WTC11 (cell line): Measurements from ENCODE around the gene SLC43A3. TPM values are rescaled to one million over a fixed set of nuclear protein-coding genes. Genes with fewer than 3 reads are reported as not detected.
A peak's percentile ranks its signal among the peaks of the same experiment; 100 is the strongest.

ENCODE experiments used
- ATAC-seq: fragments of 200-7000 bp; cut with Tn5 transposase; 2 replicates; pipeline ENCODE4 v1.10.0; 2021; ENCODE audit warnings: mild to moderate bottlenecking, moderate library complexity
- CTCF ChIA-PET: fragments of 300-600 bp; sonication (Branson Sonifier 250); formaldehyde crosslinking; loops from one replicate; lab custom pipeline; 2021; ENCODE audit warnings: antibody characterized with exemption; lab: Charles Lee
- POLR2A ChIA-PET: fragments of 350-600 bp; sonication (Branson Sonifier 250); formaldehyde crosslinking; loops from one replicate; lab custom pipeline; 2021; ENCODE audit warnings: antibody characterized with exemption; lab: Charles Lee
- DNase-seq: peaks from one replicate; pipeline ENCODE4 v3.0.0; 2021; ENCODE audit warnings: low spot score
- H3K27ac Mint-ChIP-seq: 2 replicates; pipeline ENCODE4 v1.8.0; 2021; ENCODE audit warnings: mixed read lengths
- H3K27me3 Mint-ChIP-seq: 2 replicates; pipeline ENCODE4 v1.8.0; 2021; ENCODE audit warnings: low read depth, mild to moderate bottlenecking, moderate library complexity, mixed read lengths
- H3K36me3 Mint-ChIP-seq: 2 replicates; pipeline ENCODE4 v1.8.0; 2021; ENCODE audit warnings: mixed read lengths
- H3K4me1 Mint-ChIP-seq: 2 replicates; pipeline ENCODE4 v1.8.0; 2022; ENCODE audit warnings: mixed read lengths
- H3K4me3 Mint-ChIP-seq: 2 replicates; pipeline ENCODE4 v1.8.0; 2021; ENCODE audit warnings: mild to moderate bottlenecking, moderate library complexity, mixed read lengths
- H3K9me3 Mint-ChIP-seq: 2 replicates; pipeline ENCODE4 v1.8.0; 2021; ENCODE audit warnings: mixed read lengths
- ATF1 ChIP-seq: sonication (generic); formaldehyde crosslinking; IDR thresholded peaks from 2 replicates; pipeline ENCODE4 v1.8.1; 2023; ENCODE audit warnings: mild to moderate bottlenecking, moderate library complexity, missing genetic modification reagents
- CREM ChIP-seq: sonication (generic); formaldehyde crosslinking; IDR thresholded peaks from 2 replicates; pipeline ENCODE4 v1.8.1; 2022; ENCODE audit warnings: mild to moderate bottlenecking, missing genetic modification reagents, moderate library complexity
- FOXP1 ChIP-seq: sonication (generic); formaldehyde crosslinking; IDR thresholded peaks from 2 replicates; pipeline ENCODE4 v1.8.0; 2022; ENCODE audit warnings: missing genetic modification reagents, mild to moderate bottlenecking, moderate library complexity, borderline replicate concordance
- GTF2I ChIP-seq: fragments of 250-450 bp; sonication (Bioruptor Pico); conservative IDR thresholded peaks from 2 replicates; pipeline ENCODE4 v1.4.0; 2021; ENCODE audit warnings: mild to moderate bottlenecking
- IRF2 ChIP-seq: sonication (generic); formaldehyde crosslinking; IDR thresholded peaks from 2 replicates; pipeline ENCODE4 v1.8.0; 2022; ENCODE audit warnings: low read depth, missing genetic modification reagents, borderline replicate concordance
- NR2C2 ChIP-seq: sonication (generic); formaldehyde crosslinking; IDR thresholded peaks from 2 replicates; pipeline ENCODE4 v1.8.0; 2022; ENCODE audit warnings: mild to moderate bottlenecking, missing genetic modification reagents
- NR3C1 ChIP-seq: sonication (generic); formaldehyde crosslinking; conservative IDR thresholded peaks from 2 replicates; pipeline ENCODE4 v1.8.1; 2023; ENCODE audit warnings: low read depth, mild to moderate bottlenecking, missing genetic modification reagents
- PRRX2 ChIP-seq: fragments of 250-450 bp; sonication (Bioruptor Pico); IDR thresholded peaks from 2 replicates; pipeline ENCODE4 v1.8.0; 2021; ENCODE audit warnings: mild to moderate bottlenecking
- RELA ChIP-seq: sonication (generic); formaldehyde crosslinking; IDR thresholded peaks from 2 replicates; pipeline ENCODE4 v1.8.1; 2022; ENCODE audit warnings: missing genetic modification reagents, mild to moderate bottlenecking, borderline replicate concordance
- total RNA-seq: library from RNA; stranded (reverse); gene quantifications from 3 replicates; pipeline ENCODE4 v1.2.3, GENCODE V29; 2021
- TF ChIP-seq, protein P1 (sequence below): sonication (generic); formaldehyde crosslinking; IDR thresholded peaks from 2 replicates; pipeline ENCODE4 v1.8.1; 2022; ENCODE audit warnings: missing genetic modification reagents, borderline replicate concordance
- TF ChIP-seq, protein P2 (sequence below): fragments of 250-450 bp; sonication (Bioruptor Pico); IDR thresholded peaks from 2 replicates; pipeline ENCODE4 v1.9.0; 2021; ENCODE audit warnings: mild to moderate bottlenecking
- TF ChIP-seq, protein P3 (sequence below): fragments of 250-450 bp; sonication (Bioruptor Pico); IDR thresholded peaks from 2 replicates; pipeline ENCODE4 v1.8.0; 2021; ENCODE audit warnings: mild to moderate bottlenecking
- TF ChIP-seq, protein P4 (sequence below): sonication (generic); formaldehyde crosslinking; conservative IDR thresholded peaks from 2 replicates; pipeline ENCODE4 v1.8.1; 2023; ENCODE audit warnings: mild to moderate bottlenecking, low read depth, missing genetic modification reagents, moderate library complexity
- TF ChIP-seq, protein P5 (sequence below): sonication (generic); formaldehyde crosslinking; IDR thresholded peaks from 2 replicates; pipeline ENCODE4 v1.8.0; 2022; ENCODE audit warnings: mild to moderate bottlenecking, missing genetic modification reagents
- TF ChIP-seq, protein P6 (sequence below): fragments of 250-450 bp; sonication (Bioruptor Pico); IDR thresholded peaks from 2 replicates; pipeline ENCODE4 v1.9.0; 2021; ENCODE audit warnings: mild to moderate bottlenecking, borderline replicate concordance

The SLC43A3 gene
- total RNA-seq, 1 experiment from 2014 or later = 22.6 TPM

DNA sequence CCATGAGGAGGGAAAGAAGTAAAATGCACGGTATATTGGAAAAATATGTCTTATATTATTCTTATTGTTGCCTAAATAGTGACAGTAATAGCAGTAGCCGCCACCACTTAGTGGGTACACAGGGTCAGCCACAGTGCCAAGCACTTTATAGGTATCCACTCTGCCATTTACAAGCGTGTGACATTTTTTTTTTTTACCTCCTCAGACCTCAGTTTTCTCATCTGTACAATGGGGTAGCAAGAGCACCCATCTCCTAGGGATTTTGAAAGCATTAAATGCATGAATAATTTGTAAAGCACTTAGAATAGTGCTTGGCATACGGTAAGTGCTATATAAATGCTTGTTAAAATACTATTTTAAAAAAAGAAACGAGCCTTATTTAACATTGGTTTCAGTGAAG is 42.3 kb upstream of the SLC43A3 start (continued):
- TF ChIP-seq PRRX2 (CRISPR knock-in tag) = no peak
- TF ChIP-seq ATF1 (CRISPR knock-in tag) = no peak
- TF ChIP-seq, protein P1, sequence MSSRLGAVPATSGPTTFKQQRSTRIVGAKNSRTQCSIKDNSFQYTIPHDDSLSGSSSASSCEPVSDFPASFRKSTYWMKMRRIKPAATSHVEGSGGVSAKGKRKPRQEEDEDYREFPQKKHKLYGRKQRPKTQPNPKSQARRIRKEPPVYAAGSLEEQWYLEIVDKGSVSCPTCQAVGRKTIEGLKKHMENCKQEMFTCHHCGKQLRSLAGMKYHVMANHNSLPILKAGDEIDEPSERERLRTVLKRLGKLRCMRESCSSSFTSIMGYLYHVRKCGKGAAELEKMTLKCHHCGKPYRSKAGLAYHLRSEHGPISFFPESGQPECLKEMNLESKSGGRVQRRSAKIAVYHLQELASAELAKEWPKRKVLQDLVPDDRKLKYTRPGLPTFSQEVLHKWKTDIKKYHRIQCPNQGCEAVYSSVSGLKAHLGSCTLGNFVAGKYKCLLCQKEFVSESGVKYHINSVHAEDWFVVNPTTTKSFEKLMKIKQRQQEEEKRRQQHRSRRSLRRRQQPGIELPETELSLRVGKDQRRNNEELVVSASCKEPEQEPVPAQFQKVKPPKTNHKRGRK (CRISPR knock-in tag) = no peak
- TF ChIP-seq NR3C1 = no peak
- TF ChIP-seq, protein P2, sequence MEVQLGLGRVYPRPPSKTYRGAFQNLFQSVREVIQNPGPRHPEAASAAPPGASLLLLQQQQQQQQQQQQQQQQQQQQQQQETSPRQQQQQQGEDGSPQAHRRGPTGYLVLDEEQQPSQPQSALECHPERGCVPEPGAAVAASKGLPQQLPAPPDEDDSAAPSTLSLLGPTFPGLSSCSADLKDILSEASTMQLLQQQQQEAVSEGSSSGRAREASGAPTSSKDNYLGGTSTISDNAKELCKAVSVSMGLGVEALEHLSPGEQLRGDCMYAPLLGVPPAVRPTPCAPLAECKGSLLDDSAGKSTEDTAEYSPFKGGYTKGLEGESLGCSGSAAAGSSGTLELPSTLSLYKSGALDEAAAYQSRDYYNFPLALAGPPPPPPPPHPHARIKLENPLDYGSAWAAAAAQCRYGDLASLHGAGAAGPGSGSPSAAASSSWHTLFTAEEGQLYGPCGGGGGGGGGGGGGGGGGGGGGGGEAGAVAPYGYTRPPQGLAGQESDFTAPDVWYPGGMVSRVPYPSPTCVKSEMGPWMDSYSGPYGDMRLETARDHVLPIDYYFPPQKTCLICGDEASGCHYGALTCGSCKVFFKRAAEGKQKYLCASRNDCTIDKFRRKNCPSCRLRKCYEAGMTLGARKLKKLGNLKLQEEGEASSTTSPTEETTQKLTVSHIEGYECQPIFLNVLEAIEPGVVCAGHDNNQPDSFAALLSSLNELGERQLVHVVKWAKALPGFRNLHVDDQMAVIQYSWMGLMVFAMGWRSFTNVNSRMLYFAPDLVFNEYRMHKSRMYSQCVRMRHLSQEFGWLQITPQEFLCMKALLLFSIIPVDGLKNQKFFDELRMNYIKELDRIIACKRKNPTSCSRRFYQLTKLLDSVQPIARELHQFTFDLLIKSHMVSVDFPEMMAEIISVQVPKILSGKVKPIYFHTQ = no peak
- TF ChIP-seq RELA (CRISPR knock-in tag) = no peak
- TF ChIP-seq CREM (CRISPR knock-in tag) = no peak
- TF ChIP-seq, protein P3, sequence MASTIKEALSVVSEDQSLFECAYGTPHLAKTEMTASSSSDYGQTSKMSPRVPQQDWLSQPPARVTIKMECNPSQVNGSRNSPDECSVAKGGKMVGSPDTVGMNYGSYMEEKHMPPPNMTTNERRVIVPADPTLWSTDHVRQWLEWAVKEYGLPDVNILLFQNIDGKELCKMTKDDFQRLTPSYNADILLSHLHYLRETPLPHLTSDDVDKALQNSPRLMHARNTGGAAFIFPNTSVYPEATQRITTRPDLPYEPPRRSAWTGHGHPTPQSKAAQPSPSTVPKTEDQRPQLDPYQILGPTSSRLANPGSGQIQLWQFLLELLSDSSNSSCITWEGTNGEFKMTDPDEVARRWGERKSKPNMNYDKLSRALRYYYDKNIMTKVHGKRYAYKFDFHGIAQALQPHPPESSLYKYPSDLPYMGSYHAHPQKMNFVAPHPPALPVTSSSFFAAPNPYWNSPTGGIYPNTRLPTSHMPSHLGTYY (CRISPR knock-in tag) = no peak
- TF ChIP-seq, protein P4, sequence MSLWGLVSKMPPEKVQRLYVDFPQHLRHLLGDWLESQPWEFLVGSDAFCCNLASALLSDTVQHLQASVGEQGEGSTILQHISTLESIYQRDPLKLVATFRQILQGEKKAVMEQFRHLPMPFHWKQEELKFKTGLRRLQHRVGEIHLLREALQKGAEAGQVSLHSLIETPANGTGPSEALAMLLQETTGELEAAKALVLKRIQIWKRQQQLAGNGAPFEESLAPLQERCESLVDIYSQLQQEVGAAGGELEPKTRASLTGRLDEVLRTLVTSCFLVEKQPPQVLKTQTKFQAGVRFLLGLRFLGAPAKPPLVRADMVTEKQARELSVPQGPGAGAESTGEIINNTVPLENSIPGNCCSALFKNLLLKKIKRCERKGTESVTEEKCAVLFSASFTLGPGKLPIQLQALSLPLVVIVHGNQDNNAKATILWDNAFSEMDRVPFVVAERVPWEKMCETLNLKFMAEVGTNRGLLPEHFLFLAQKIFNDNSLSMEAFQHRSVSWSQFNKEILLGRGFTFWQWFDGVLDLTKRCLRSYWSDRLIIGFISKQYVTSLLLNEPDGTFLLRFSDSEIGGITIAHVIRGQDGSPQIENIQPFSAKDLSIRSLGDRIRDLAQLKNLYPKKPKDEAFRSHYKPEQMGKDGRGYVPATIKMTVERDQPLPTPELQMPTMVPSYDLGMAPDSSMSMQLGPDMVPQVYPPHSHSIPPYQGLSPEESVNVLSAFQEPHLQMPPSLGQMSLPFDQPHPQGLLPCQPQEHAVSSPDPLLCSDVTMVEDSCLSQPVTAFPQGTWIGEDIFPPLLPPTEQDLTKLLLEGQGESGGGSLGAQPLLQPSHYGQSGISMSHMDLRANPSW (CRISPR knock-in tag) = no peak
- no peak for TF ChIP-seq FOXP1
- TF ChIP-seq, protein P5, sequence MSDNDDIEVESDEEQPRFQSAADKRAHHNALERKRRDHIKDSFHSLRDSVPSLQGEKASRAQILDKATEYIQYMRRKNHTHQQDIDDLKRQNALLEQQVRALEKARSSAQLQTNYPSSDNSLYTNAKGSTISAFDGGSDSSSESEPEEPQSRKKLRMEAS (CRISPR knock-in tag) = no peak

DNA sequence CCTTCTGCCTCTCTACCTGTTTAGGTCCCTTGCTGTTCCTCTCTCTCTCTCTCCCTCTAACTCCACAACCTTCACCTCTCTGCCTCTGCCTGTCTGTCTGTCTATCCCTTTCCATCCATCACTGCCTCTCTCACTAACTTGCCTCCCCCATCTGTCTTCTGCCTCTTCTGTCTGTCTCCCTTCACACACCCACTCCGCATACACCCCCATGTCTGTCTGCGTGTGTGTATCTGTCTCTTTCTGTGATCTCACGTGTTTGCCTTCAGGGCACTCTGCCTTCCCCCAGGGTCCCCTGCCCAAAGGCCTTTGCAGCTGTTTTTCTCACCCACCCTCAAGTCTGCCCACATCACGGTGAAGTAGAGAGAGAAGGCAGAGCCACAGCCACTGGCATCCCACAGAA is 41.4 kb upstream of the SLC43A3 start:
- peak; percentile 7; the same call in 1 of the 2 replicates for ATAC-seq
- no peaks in the 10 kb centered on the region for H3K9me3 Mint-ChIP-seq
- H3K4me1 Mint-ChIP-seq = peaks cover 33% of the 10 kb centered on the region
- peak overlapping the region; percentile 12 for H3K27ac Mint-ChIP-seq
- POLR2A ChIA-PET = interaction anchor here (1.5 kb wide), 1 partner anchor 17 kb away, joined by 4 read pairs; no protein-coding TSS in a partner anchor
- H3K27me3 Mint-ChIP-seq = peaks cover 11% of the 10 kb centered on the region
- DNase-seq = no peak
- CTCF ChIA-PET = interaction anchor here (0.9 to 2.6 kb wide), 10 partner anchors 8 to 176 kb away, joined by 3 to 18 read pairs (median 4); partner anchors contain the start of gene RTN4RL2
- TF ChIP-seq GTF2I (CRISPR knock-in tag) (no peak), NR2C2 (CRISPR knock-in tag) (no peak), IRF2 (CRISPR knock-in tag) (no peak)
- TF ChIP-seq, protein P6, sequence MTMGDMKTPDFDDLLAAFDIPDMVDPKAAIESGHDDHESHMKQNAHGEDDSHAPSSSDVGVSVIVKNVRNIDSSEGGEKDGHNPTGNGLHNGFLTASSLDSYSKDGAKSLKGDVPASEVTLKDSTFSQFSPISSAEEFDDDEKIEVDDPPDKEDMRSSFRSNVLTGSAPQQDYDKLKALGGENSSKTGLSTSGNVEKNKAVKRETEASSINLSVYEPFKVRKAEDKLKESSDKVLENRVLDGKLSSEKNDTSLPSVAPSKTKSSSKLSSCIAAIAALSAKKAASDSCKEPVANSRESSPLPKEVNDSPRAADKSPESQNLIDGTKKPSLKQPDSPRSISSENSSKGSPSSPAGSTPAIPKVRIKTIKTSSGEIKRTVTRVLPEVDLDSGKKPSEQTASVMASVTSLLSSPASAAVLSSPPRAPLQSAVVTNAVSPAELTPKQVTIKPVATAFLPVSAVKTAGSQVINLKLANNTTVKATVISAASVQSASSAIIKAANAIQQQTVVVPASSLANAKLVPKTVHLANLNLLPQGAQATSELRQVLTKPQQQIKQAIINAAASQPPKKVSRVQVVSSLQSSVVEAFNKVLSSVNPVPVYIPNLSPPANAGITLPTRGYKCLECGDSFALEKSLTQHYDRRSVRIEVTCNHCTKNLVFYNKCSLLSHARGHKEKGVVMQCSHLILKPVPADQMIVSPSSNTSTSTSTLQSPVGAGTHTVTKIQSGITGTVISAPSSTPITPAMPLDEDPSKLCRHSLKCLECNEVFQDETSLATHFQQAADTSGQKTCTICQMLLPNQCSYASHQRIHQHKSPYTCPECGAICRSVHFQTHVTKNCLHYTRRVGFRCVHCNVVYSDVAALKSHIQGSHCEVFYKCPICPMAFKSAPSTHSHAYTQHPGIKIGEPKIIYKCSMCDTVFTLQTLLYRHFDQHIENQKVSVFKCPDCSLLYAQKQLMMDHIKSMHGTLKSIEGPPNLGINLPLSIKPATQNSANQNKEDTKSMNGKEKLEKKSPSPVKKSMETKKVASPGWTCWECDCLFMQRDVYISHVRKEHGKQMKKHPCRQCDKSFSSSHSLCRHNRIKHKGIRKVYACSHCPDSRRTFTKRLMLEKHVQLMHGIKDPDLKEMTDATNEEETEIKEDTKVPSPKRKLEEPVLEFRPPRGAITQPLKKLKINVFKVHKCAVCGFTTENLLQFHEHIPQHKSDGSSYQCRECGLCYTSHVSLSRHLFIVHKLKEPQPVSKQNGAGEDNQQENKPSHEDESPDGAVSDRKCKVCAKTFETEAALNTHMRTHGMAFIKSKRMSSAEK = no peak
- H3K36me3 Mint-ChIP-seq = peaks cover 7% of the 10 kb centered on the region
- H3K4me3 Mint-ChIP-seq = no peak overlapping the region
